ENCODE results near the gene CIPC. TPM values are rescaled to one million over a fixed set of nuclear protein-coding genes. Genes with fewer than 3 reads are reported as not detected.

The CIPC gene
- total and polyA plus RNA-seq, 2 experiments from 2014 or later, result 16.5 to 35.3 TPM

- no peak for DNase-seq (ENCODE audit: low read depth in 1 of 2, low spot score in 1 of 2)
Observed at GRCh38 chr14:77061630-77062257, 36.3 kb upstream of the CIPC start.

GRCh38 chr14:77062261-77062660 is 35.8 kb upstream of the CIPC start:
- no peak overlapping the region for H3K27ac ChIP-seq
- DNase-seq (ENCODE audit: low read depth in 1 of 2, low spot score in 1 of 2), result no peak
- H3K36me3 ChIP-seq, result no peaks in the 10 kb centered on the region
- H3K9me3 ChIP-seq (ENCODE audit: low read depth), result no peaks in the 10 kb centered on the region
- no peak for TF ChIP-seq CTCF (IDR thresholded peaks at IDR 0.05; ENCODE audit: low read depth, low read length)
- peaks cover 9% of the 10 kb centered on the region for H3K4me1 ChIP-seq (ENCODE audit: low read depth)
- no peak overlapping the region for H3K4me3 ChIP-seq
- H3K27me3 ChIP-seq, result no peaks in the 10 kb centered on the region

More at GRCh38 chr14:77061630-77062257, 36.3 kb upstream of the CIPC start:
- TF ChIP-seq CTCF (IDR thresholded peaks at IDR 0.05; ENCODE audit: low read depth, low read length), result no peak
- Histone ChIP-seq H3K4me3 (no peak overlapping the region), H3K27ac (no peak overlapping the region), H3K27me3 (no peaks in the 10 kb centered on the region), H3K36me3 (no peaks in the 10 kb centered on the region), H3K4me1 (ENCODE audit: low read depth) (peaks cover 9% of the 10 kb centered on the region), H3K9me3 (ENCODE audit: low read depth) (no peaks in the 10 kb centered on the region)

- H3K36me3 ChIP-seq, result no peaks in the 10 kb centered on the region
- H3K4me1 ChIP-seq (ENCODE audit: low read depth), result peaks cover 9% of the 10 kb centered on the region
- H3K4me3 ChIP-seq, result no peak overlapping the region
- H3K27ac ChIP-seq, result no peak overlapping the region
- peak in 1 of 2 donors; percentile 76 for DNase-seq (ENCODE audit: low read depth in 1 of 2, low spot score in 1 of 2)
- TF ChIP-seq CTCF (IDR thresholded peaks at IDR 0.05; ENCODE audit: low read depth, low read length), result no peak
- H3K9me3 ChIP-seq (ENCODE audit: low read depth), result no peaks in the 10 kb centered on the region
- no peaks in the 10 kb centered on the region for H3K27me3 ChIP-seq
Observed at GRCh38 chr14:77063571-77064171, 34.4 kb upstream of the CIPC start.

GRCh38 chr14:77064521-77065178 is 33.4 kb upstream of the CIPC start:
- H3K4me1 ChIP-seq (ENCODE audit: low read depth), result peaks cover 6% of the 10 kb centered on the region
- no peak overlapping the region for H3K27ac ChIP-seq
- TF ChIP-seq CTCF (IDR thresholded peaks at IDR 0.05; ENCODE audit: low read depth, low read length), result no peak

GRCh38 chr14:77065851-77066577 is 32.0 kb upstream of the CIPC start:
- Histone ChIP-seq H3K4me3 (no peak overlapping the region), H3K9me3 (ENCODE audit: low read depth) (no peaks in the 10 kb centered on the region), H3K4me1 (ENCODE audit: low read depth) (peaks cover 6% of the 10 kb centered on the region), H3K27me3 (no peaks in the 10 kb centered on the region), H3K36me3 (no peaks in the 10 kb centered on the region), H3K27ac (no peak overlapping the region)
- TF ChIP-seq CTCF (IDR thresholded peaks at IDR 0.05; ENCODE audit: low read depth, low read length), result no peak
- no peak for DNase-seq (ENCODE audit: low read depth in 1 of 2, low spot score in 1 of 2)

More at GRCh38 chr14:77064521-77065178, 33.4 kb upstream of the CIPC start:
- Histone ChIP-seq H3K9me3 (ENCODE audit: low read depth) (no peaks in the 10 kb centered on the region), H3K36me3 (no peaks in the 10 kb centered on the region), H3K4me3 (no peak overlapping the region), H3K27me3 (no peaks in the 10 kb centered on the region)
- no peak for DNase-seq (ENCODE audit: low read depth in 1 of 2, low spot score in 1 of 2)
